Measurements from ENCODE around the gene MBTPS2. TPM values are rescaled to one million over a fixed set of nuclear protein-coding genes. Genes with fewer than 3 reads are reported as not detected.
"Not testable (repeated sequence)": the region's sequence is repeated elsewhere in the genome, so short reads cannot be mapped to it uniquely, and the experiment has no call there.

The MBTPS2 gene
- total RNA-seq, 2 experiments from 2014 or later: 10.7 to 12.2 TPM

GRCh38 chrX:21838937-21839333, 482 bp upstream of the MBTPS2 start:
- Mint-ChIP-seq H3K4me3 (peak overlapping the region; percentile 88), H3K9me3 (no peaks in the 10 kb centered on the region), H3K27ac (peak overlapping the region; percentile 90), H3K4me1 (peaks cover 9% of the 10 kb centered on the region), H3K27me3 (no peaks in the 10 kb centered on the region), H3K36me3 (peaks cover 3% of the 10 kb centered on the region)
- no peak for DNase-seq

- no peaks in the 10 kb centered on the region for H3K9me3 Mint-ChIP-seq
- H3K27me3 Mint-ChIP-seq: no peaks in the 10 kb centered on the region
- H3K27ac Mint-ChIP-seq: peak overlapping the region; percentile 90
- H3K36me3 Mint-ChIP-seq: peaks cover 4% of the 10 kb centered on the region
- H3K4me1 Mint-ChIP-seq: peaks cover 9% of the 10 kb centered on the region
- peak overlapping the region; percentile 88 for H3K4me3 Mint-ChIP-seq
- peak; percentile 3 for DNase-seq
These were observed 752 bp downstream of the MBTPS2 start for GRCh38 chrX:21840193-21840545.

- Mint-ChIP-seq H3K4me1 (peaks cover 9% of the 10 kb centered on the region), H3K9me3 (no peaks in the 10 kb centered on the region), H3K27me3 (no peaks in the 10 kb centered on the region), H3K27ac (no peak overlapping the region), H3K36me3 (peaks cover 10% of the 10 kb centered on the region), H3K4me3 (no peak overlapping the region)
- DNase-seq: no peak
These were observed 3.8 kb downstream of the MBTPS2 start for GRCh38 chrX:21843179-21843578.

- Mint-ChIP-seq H3K27me3 (no peaks in the 10 kb centered on the region), H3K4me3 (no peak overlapping the region), H3K9me3 (no peaks in the 10 kb centered on the region), H3K4me1 (peaks cover 6% of the 10 kb centered on the region), H3K36me3 (peaks cover 10% of the 10 kb centered on the region), H3K27ac (no peak overlapping the region)
- no peak for DNase-seq
These were observed 5.7 kb downstream of the MBTPS2 start for GRCh38 chrX:21845096-21845495.

- H3K4me3 Mint-ChIP-seq: no peak overlapping the region
These were observed 7.9 kb downstream of the MBTPS2 start for GRCh38 chrX:21847342-21847741.

GRCh38 chrX:21853578-21853977, 14.2 kb downstream of the MBTPS2 start:
- Mint-ChIP-seq H3K9me3 (no peaks in the 10 kb centered on the region), H3K36me3 (peaks cover 8% of the 10 kb centered on the region), H3K27me3 (no peaks in the 10 kb centered on the region), H3K4me3 (no peak overlapping the region), H3K4me1 (no peaks in the 10 kb centered on the region), H3K27ac (no peak overlapping the region)
- no peak for DNase-seq

More at GRCh38 chrX:21847342-21847741, 7.9 kb downstream of the MBTPS2 start:
- Mint-ChIP-seq H3K27me3 (no peaks in the 10 kb centered on the region), H3K4me1 (no peaks in the 10 kb centered on the region), H3K9me3 (no peaks in the 10 kb centered on the region), H3K27ac (no peak overlapping the region), H3K36me3 (peaks cover 7% of the 10 kb centered on the region)
- DNase-seq: no peak

GRCh38 chrX:21855937-21856415, 16.6 kb downstream of the MBTPS2 start, which contains the start of gene YY2:
Gene YY2 (plus strand): TSS chrX:21855987. CDS start chrX:21856485, 498 bp downstream.
- no peak within 1 kb of the TSS for H3K4me3 Mint-ChIP-seq
- no peaks in the 10 kb centered on the region for H3K4me1 Mint-ChIP-seq
- DNase-seq: no peak
- no peaks in the 10 kb centered on the region for H3K27me3 Mint-ChIP-seq
- peaks cover 8% of the 10 kb centered on the region for H3K36me3 Mint-ChIP-seq
- no peaks in the 10 kb centered on the region for H3K9me3 Mint-ChIP-seq
- H3K27ac Mint-ChIP-seq: no peak within 1 kb of the TSS

- Mint-ChIP-seq H3K4me3 (no peak overlapping the region), H3K36me3 (peaks cover 8% of the 10 kb centered on the region), H3K9me3 (no peaks in the 10 kb centered on the region), H3K27me3 (no peaks in the 10 kb centered on the region), H3K4me1 (no peaks in the 10 kb centered on the region), H3K27ac (no peak overlapping the region)
- no peak for DNase-seq
These were observed 17.1 kb downstream of the MBTPS2 start for GRCh38 chrX:21856504-21856903.

GRCh38 chrX:21863241-21863640, 23.8 kb downstream of the MBTPS2 start:
- Mint-ChIP-seq H3K36me3 (no peaks in the 10 kb centered on the region), H3K4me1 (no peaks in the 10 kb centered on the region), H3K27ac (no peak overlapping the region), H3K4me3 (no peak overlapping the region), H3K9me3 (no peaks in the 10 kb centered on the region), H3K27me3 (no peaks in the 10 kb centered on the region)
- no peak for DNase-seq

GRCh38 chrX:21865436-21865835, 26.0 kb downstream of the MBTPS2 start:
- Mint-ChIP-seq H3K9me3 (no peaks in the 10 kb centered on the region), H3K4me3 (no peak overlapping the region), H3K27ac (no peak overlapping the region), H3K4me1 (no peaks in the 10 kb centered on the region), H3K36me3 (no peaks in the 10 kb centered on the region), H3K27me3 (no peaks in the 10 kb centered on the region)
- DNase-seq: no peak

GRCh38 chrX:21870494-21870893, 31.1 kb downstream of the MBTPS2 start:
- H3K27ac Mint-ChIP-seq: no peak overlapping the region
- H3K27me3 Mint-ChIP-seq: no peaks in the 10 kb centered on the region
- no peaks in the 10 kb centered on the region for H3K4me1 Mint-ChIP-seq
- peaks cover under 1% of the 10 kb centered on the region for H3K36me3 Mint-ChIP-seq
- no peak for DNase-seq
- H3K4me3 Mint-ChIP-seq: no peak overlapping the region
- H3K9me3 Mint-ChIP-seq: no peaks in the 10 kb centered on the region

- peaks cover 3% of the 10 kb centered on the region for H3K36me3 Mint-ChIP-seq
- H3K27me3 Mint-ChIP-seq: no peaks in the 10 kb centered on the region
- H3K4me3 Mint-ChIP-seq: no peak overlapping the region
- no peak overlapping the region for H3K27ac Mint-ChIP-seq
- no peak for DNase-seq
- no peaks in the 10 kb centered on the region for H3K4me1 Mint-ChIP-seq
- H3K9me3 Mint-ChIP-seq: no peaks in the 10 kb centered on the region
These were observed 33.8 kb downstream of the MBTPS2 start for GRCh38 chrX:21873063-21873775.

GRCh38 chrX:21874182-21874581, 34.8 kb downstream of the MBTPS2 start:
- not testable (repeated sequence) for H3K27me3 Mint-ChIP-seq, H3K27ac Mint-ChIP-seq, H3K36me3 Mint-ChIP-seq, H3K4me3 Mint-ChIP-seq, H3K4me1 Mint-ChIP-seq, H3K9me3 Mint-ChIP-seq, DNase-seq

- peaks cover 3% of the 10 kb centered on the region for H3K36me3 Mint-ChIP-seq
- DNase-seq: no peak
- no peaks in the 10 kb centered on the region for H3K4me1 Mint-ChIP-seq
- no peaks in the 10 kb centered on the region for H3K9me3 Mint-ChIP-seq
- no peak overlapping the region for H3K27ac Mint-ChIP-seq
- H3K27me3 Mint-ChIP-seq: no peaks in the 10 kb centered on the region
- no peak overlapping the region for H3K4me3 Mint-ChIP-seq
These were observed 35.6 kb downstream of the MBTPS2 start for GRCh38 chrX:21875013-21875412.

- H3K4me3 Mint-ChIP-seq: no peak overlapping the region
- H3K4me1 Mint-ChIP-seq: no peaks in the 10 kb centered on the region
These were observed 42.6 kb downstream of the MBTPS2 start for GRCh38 chrX:21881881-21882574.

GRCh38 chrX:21883258-21883657, 43.8 kb downstream of the MBTPS2 start:
- Mint-ChIP-seq H3K4me1 (no peaks in the 10 kb centered on the region), H3K27ac (no peak overlapping the region), H3K27me3 (no peaks in the 10 kb centered on the region), H3K9me3 (no peaks in the 10 kb centered on the region), H3K36me3 (peaks cover 2% of the 10 kb centered on the region), H3K4me3 (no peak overlapping the region)
- DNase-seq: no peak

More at GRCh38 chrX:21881881-21882574, 42.6 kb downstream of the MBTPS2 start:
- peaks cover 2% of the 10 kb centered on the region for H3K36me3 Mint-ChIP-seq
- H3K27ac Mint-ChIP-seq: no peak overlapping the region
- no peak for DNase-seq
- H3K9me3 Mint-ChIP-seq: no peaks in the 10 kb centered on the region
- H3K27me3 Mint-ChIP-seq: no peaks in the 10 kb centered on the region
